Smooth muscle cell (in vitro differentiated cells): ENCODE data around the gene VWA5B1. TPM values are rescaled to one million over a fixed set of nuclear protein-coding genes. Genes with fewer than 3 reads are reported as not detected.

Source experiments
- DNase-seq: peaks from one replicate; lab custom pipeline; 2025; ENCODE audit not compliant: unreplicated experiment; lab: John Stamatoyannopoulos, UW
- H2AFZ ChIP-seq: fragments of 200-600 bp; sonication (generic); 2 replicates; pipeline ENCODE4 v1.6.0; 2016; ENCODE audit warnings: antibody characterized with exemption, low read depth, mild to moderate bottlenecking
- H3F3A ChIP-seq: fragments of 200-600 bp; sonication (generic); 2 replicates; pipeline ENCODE4 v1.6.0; 2017; ENCODE audit warnings: antibody characterized with exemption, low read depth
- H3K27ac ChIP-seq: fragments of 200-600 bp; sonication (generic); 2 replicates; pipeline ENCODE4 v1.5.1; 2016; ENCODE audit warnings: low read depth, mild to moderate bottlenecking
- H3K27me3 ChIP-seq: fragments of 200-600 bp; sonication (generic); 2 replicates; pipeline ENCODE4 v1.6.1; 2016; ENCODE audit warnings: low read depth, mild to moderate bottlenecking
- H3K36me3 ChIP-seq: fragments of 200-600 bp; sonication (generic); 2 replicates; pipeline ENCODE4 v1.5.1; 2016; ENCODE audit warnings: low read depth
- H3K4me1 ChIP-seq: fragments of 200-600 bp; sonication (generic); 2 replicates; pipeline ENCODE4 v1.5.1; 2016; ENCODE audit warnings: low read depth
- H3K4me2 ChIP-seq: fragments of 200-600 bp; sonication (generic); 2 replicates; pipeline ENCODE4 v1.6.0; 2016; ENCODE audit warnings: mild to moderate bottlenecking
- H3K4me3 ChIP-seq: fragments of 200-600 bp; sonication (generic); 2 replicates; pipeline ENCODE4 v1.5.1; 2016; ENCODE audit warnings: mild to moderate bottlenecking
- H3K79me2 ChIP-seq: fragments of 200-600 bp; sonication (generic); 2 replicates; pipeline ENCODE4 v1.6.0; 2016; ENCODE audit warnings: low read depth, mild to moderate bottlenecking
- H3K9ac ChIP-seq: fragments of 200-600 bp; sonication (generic); 2 replicates; pipeline ENCODE4 v1.6.0; 2016; ENCODE audit warnings: low read depth
- H3K9me3 ChIP-seq: fragments of 200-600 bp; sonication (generic); replicated peaks from 2 replicates; pipeline ENCODE4 v1.5.1; 2016; ENCODE audit warnings: low read depth
- H4K20me1 ChIP-seq: fragments of 200-600 bp; sonication (generic); 2 replicates; pipeline ENCODE4 v1.6.0; 2016; ENCODE audit warnings: low read depth
- WGBS: methylation state at CpG from one replicate; pipeline ENCODE4 v1.1.7; 2016; ENCODE audit warnings: low lambda C conversion rate; 5-methylcytosine and 5-hydroxymethylcytosine counted together
- polyA plus RNA-seq: library from polyadenylated mRNA; unstranded; fragments of >200 nt; fragmentation: Nextera tagmentation; extraction: Ambion mirVana; gene quantifications from 2 replicates; pipeline ENCODE4 v1.2.1, GENCODE V29; 2016
- total RNA-seq: library from RNA; depleted of rRNA; stranded (reverse); fragments of >200 nt; gene quantifications from 2 replicates; pipeline ENCODE4 v1.2.3, GENCODE V29; 2014
- TF ChIP-seq, protein P1 (sequence below): fragments of 200-600 bp; sonication (generic); IDR thresholded peaks from 2 replicates; pipeline ENCODE4 v1.5.1; 2017; ENCODE audit warnings: borderline replicate concordance, mild to moderate bottlenecking, antibody characterized with exemption; ENCODE audit not compliant: insufficient read depth, poor library complexity, severe bottlenecking

VWA5B1 gene
- total and polyA plus RNA-seq, 2 experiments from 2014 or later, result not detected

DNA sequence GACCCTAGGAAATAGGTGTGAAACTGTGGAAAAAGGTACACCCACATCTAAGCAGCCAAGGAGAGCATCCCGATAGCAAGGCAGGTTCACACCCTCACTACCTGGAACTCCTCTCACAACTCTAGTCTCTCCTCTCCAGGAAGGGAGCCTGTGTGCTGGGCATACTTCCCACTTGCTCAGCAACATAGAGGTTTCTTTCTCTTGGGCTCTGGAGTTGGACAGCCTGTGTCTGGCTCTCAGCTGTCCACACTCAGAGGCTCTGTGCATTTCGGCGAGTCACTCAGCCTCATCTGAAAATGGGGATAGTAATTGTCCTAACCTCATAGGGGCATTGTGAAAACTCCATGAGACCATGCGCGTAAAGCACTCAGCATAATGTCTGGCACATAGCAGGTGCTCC, 29.6 kb upstream of the VWA5B1 start:
- Histone ChIP-seq H2AFZ (no peak overlapping the region), H3K27me3 (peaks cover 5% of the 10 kb centered on the region), H3K4me1 (no peaks in the 10 kb centered on the region), H3K4me2 (no peak overlapping the region), H4K20me1 (no peaks in the 10 kb centered on the region), H3F3A (no peaks in the 10 kb centered on the region), H3K27ac (no peak overlapping the region), H3K9ac (no peak overlapping the region), H3K4me3 (no peak overlapping the region), H3K36me3 (no peaks in the 10 kb centered on the region), H3K9me3 (no peaks in the 10 kb centered on the region), H3K79me2 (no peaks in the 10 kb centered on the region)
- no peak for DNase-seq
- TF ChIP-seq, protein P1, sequence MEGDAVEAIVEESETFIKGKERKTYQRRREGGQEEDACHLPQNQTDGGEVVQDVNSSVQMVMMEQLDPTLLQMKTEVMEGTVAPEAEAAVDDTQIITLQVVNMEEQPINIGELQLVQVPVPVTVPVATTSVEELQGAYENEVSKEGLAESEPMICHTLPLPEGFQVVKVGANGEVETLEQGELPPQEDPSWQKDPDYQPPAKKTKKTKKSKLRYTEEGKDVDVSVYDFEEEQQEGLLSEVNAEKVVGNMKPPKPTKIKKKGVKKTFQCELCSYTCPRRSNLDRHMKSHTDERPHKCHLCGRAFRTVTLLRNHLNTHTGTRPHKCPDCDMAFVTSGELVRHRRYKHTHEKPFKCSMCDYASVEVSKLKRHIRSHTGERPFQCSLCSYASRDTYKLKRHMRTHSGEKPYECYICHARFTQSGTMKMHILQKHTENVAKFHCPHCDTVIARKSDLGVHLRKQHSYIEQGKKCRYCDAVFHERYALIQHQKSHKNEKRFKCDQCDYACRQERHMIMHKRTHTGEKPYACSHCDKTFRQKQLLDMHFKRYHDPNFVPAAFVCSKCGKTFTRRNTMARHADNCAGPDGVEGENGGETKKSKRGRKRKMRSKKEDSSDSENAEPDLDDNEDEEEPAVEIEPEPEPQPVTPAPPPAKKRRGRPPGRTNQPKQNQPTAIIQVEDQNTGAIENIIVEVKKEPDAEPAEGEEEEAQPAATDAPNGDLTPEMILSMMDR, result no peak
- WGBS, result 89% methylated on average over 5 of the region's 5 CpGs

DNA sequence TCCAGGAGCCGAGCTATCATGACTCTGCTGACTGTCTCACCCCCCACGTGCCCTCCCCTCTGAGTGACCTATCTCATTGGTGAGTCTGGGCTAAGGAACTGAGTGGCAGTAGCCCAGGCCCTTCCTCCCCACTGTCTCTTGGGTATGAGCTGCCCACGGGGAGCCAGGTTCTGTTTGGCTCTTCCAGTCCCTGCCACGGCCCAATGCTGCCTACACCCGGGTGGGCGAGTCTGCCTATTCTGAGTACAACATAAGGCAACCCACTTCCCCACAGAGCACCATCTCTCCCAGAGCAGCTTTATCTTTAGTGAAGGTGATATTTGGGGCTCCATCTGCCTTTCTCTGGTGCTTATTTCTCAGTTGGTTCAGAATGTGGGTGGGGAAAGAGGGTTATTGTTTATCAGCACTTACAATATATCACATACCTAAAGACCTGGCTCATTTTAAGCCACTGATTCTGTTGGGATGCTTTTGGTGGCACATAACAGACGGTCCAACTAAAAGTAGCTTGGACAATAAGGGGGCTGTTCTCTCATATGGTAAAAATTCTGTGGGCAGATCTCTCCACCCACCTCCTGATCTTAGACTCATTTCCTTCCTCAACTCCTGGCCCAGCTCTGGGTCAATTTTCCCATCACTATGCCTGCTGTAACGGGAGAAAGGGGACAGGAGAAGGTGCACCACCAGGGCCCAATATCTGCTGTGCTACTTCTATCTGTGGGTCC, 27.7 kb upstream of the VWA5B1 start:
- DNase-seq, result no peak
- no peak overlapping the region for H3K4me2 ChIP-seq
- no peaks in the 10 kb centered on the region for H3K4me1 ChIP-seq
- no peaks in the 10 kb centered on the region for H4K20me1 ChIP-seq
- H3F3A ChIP-seq, result no peaks in the 10 kb centered on the region
- no peaks in the 10 kb centered on the region for H3K9me3 ChIP-seq
- H3K36me3 ChIP-seq, result no peaks in the 10 kb centered on the region
- H3K4me3 ChIP-seq, result no peak overlapping the region
- H2AFZ ChIP-seq, result no peak overlapping the region
- TF ChIP-seq, protein P1, result no peak
- WGBS, result 77% methylated on average over 8 of the region's 8 CpGs
- no peaks in the 10 kb centered on the region for H3K79me2 ChIP-seq
- peaks cover 5% of the 10 kb centered on the region for H3K27me3 ChIP-seq
- no peak overlapping the region for H3K27ac ChIP-seq
- H3K9ac ChIP-seq, result no peak overlapping the region

DNA sequence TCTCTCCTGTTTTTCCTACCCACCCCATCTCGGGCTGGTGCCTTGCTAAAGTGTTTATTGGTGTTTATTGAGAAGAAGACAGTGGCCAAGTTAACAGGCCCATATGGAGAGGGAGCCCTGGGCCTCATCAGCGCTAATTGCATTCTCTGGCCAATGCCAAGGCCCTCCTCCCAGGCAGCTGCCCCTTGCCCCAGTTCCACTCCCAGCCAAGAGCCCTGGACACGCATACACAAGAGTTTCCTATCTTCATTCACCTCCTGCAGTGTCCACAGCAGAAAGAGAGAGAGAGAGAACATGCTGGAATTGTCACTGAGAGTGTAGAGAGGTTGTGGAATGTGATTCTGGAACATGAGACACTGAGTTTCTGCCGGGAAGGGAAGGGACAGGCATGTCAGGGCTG, 25.4 kb upstream of the VWA5B1 start:
- Histone ChIP-seq H3F3A (no peaks in the 10 kb centered on the region), H3K9ac (no peak overlapping the region), H3K4me1 (no peaks in the 10 kb centered on the region), H3K27me3 (no peaks in the 10 kb centered on the region), H4K20me1 (no peaks in the 10 kb centered on the region), H3K79me2 (no peaks in the 10 kb centered on the region), H3K9me3 (no peaks in the 10 kb centered on the region), H2AFZ (no peak overlapping the region), H3K27ac (no peak overlapping the region), H3K36me3 (no peaks in the 10 kb centered on the region), H3K4me2 (no peak overlapping the region), H3K4me3 (no peak overlapping the region)
- TF ChIP-seq, protein P1, result no peak
- DNase-seq, result no peak
- 62% methylated on average over 4 of the region's 4 CpGs for WGBS

DNA sequence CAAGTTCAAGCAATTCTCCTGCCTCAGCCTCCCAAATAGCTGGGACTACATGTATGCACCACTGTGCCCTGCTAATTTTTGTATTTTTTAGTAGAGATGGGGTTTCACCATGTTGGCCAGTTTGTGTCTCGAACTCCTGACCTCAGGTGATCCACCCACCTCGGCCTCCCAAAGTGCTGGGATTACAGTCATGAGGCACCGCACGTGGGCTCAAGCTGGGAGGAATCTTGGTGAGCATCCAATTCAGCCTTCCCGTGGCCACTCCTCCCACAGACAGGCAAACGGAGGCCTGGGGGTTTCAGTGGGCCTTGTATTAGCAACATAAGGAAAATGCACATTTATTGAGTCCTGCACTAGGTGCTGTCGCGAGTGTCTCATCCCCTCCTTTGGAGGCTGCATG, 24.5 kb upstream of the VWA5B1 start:
- no peak for DNase-seq

More for the DNA sequence above, 24.5 kb upstream of the VWA5B1 start:
- no peaks in the 10 kb centered on the region for H3K36me3 ChIP-seq
- TF ChIP-seq, protein P1, result no peak
- H3K9me3 ChIP-seq, result no peaks in the 10 kb centered on the region
- H3K9ac ChIP-seq, result no peak overlapping the region
- no peaks in the 10 kb centered on the region for H3K79me2 ChIP-seq
- no peaks in the 10 kb centered on the region for H3K27me3 ChIP-seq
- WGBS, result 77% methylated on average over 8 of the region's 8 CpGs
- H2AFZ ChIP-seq, result no peak overlapping the region
- no peaks in the 10 kb centered on the region for H3K4me1 ChIP-seq
- no peak overlapping the region for H3K4me2 ChIP-seq
- H4K20me1 ChIP-seq, result no peaks in the 10 kb centered on the region
- no peak overlapping the region for H3K27ac ChIP-seq
- H3K4me3 ChIP-seq, result no peak overlapping the region
- no peaks in the 10 kb centered on the region for H3F3A ChIP-seq
